ENCODE results near the gene ZWILCH. TPM values are rescaled to one million over a fixed set of nuclear protein-coding genes. Genes with fewer than 3 reads are reported as not detected.
"Not testable (repeated sequence)": the region's sequence is repeated elsewhere in the genome, so short reads cannot be mapped to it uniquely, and the experiment has no call there.

Gene ZWILCH
- total RNA-seq, 4 donors from 2014 or later = 2.0 to 6.0 (median 2.9) TPM

DNA sequence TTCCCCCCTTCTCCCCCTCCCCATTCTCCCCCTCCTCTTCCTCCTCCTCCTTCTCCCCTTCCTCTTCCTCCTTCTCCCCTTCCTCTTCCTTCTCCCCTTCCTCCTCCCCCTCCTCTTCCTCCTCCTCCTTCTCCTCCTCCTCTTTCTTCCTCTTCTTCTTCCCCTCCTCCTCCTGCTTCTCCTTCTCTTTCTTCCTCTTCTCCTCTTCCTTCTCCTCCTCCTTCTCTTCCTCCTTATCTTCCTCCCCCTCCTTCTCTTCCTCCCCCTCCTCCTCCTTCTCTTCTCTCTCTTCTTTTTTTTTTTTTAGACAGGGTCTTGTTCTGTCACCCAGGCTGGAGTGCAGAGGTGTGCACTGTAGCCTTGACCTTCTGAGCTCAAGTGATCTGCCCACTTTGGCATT lies 81.9 kb downstream of the ZWILCH start:
- ATAC-seq = no peak
- H3K36me3 ChIP-seq = no peaks in the 10 kb centered on the region
- H3K27ac ChIP-seq = no peak overlapping the region
- no peak overlapping the region for H3K4me3 ChIP-seq
- no peaks in the 10 kb centered on the region for H3K9me3 ChIP-seq
- peaks cover 27% of the 10 kb centered on the region for H3K27me3 ChIP-seq
- no peaks in the 10 kb centered on the region for H3K4me1 ChIP-seq
- no peak for TF ChIP-seq POLR2AphosphoS5 (IDR thresholded peaks at IDR 0.05)
- no peak for TF ChIP-seq POLR2A (IDR thresholded peaks at IDR 0.05)
- TF ChIP-seq EP300 (IDR thresholded peaks at IDR 0.05) = no peak
- TF ChIP-seq, protein P1, sequence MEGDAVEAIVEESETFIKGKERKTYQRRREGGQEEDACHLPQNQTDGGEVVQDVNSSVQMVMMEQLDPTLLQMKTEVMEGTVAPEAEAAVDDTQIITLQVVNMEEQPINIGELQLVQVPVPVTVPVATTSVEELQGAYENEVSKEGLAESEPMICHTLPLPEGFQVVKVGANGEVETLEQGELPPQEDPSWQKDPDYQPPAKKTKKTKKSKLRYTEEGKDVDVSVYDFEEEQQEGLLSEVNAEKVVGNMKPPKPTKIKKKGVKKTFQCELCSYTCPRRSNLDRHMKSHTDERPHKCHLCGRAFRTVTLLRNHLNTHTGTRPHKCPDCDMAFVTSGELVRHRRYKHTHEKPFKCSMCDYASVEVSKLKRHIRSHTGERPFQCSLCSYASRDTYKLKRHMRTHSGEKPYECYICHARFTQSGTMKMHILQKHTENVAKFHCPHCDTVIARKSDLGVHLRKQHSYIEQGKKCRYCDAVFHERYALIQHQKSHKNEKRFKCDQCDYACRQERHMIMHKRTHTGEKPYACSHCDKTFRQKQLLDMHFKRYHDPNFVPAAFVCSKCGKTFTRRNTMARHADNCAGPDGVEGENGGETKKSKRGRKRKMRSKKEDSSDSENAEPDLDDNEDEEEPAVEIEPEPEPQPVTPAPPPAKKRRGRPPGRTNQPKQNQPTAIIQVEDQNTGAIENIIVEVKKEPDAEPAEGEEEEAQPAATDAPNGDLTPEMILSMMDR (IDR thresholded peaks at IDR 0.05) = no peak

DNA sequence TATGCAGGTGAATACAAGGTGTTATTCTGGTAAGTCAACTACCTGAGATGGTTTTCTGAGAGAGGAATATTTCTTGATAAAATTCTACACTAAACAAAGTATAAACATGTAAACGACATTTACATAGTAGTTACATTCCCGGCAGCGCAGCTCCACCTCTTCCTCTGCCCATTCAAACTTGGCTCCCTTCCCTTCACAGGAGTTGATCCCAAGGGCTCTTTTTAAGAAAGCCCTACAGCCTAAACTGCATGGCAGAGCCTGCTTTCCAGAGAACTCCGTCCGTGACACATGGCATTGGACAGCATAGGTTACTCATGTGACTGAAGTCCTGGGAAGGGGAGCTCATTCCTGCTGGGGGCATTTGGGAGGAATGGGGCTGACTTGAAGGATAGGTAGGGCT lies 82.6 kb downstream of the ZWILCH start:
- Histone ChIP-seq H3K27me3 (peaks cover 27% of the 10 kb centered on the region), H3K27ac (no peak overlapping the region), H3K4me1 (no peaks in the 10 kb centered on the region), H3K4me3 (no peak overlapping the region), H3K36me3 (no peaks in the 10 kb centered on the region), H3K9me3 (no peaks in the 10 kb centered on the region)
- ATAC-seq = no peak
- TF ChIP-seq, protein P1 (IDR thresholded peaks at IDR 0.05) = no peak
- WGBS, 2 donors (ENCODE audit: low coverage in 1 of 2) = 46 to 50% methylated on average over 3 to 5 of the region's 5 CpGs

DNA sequence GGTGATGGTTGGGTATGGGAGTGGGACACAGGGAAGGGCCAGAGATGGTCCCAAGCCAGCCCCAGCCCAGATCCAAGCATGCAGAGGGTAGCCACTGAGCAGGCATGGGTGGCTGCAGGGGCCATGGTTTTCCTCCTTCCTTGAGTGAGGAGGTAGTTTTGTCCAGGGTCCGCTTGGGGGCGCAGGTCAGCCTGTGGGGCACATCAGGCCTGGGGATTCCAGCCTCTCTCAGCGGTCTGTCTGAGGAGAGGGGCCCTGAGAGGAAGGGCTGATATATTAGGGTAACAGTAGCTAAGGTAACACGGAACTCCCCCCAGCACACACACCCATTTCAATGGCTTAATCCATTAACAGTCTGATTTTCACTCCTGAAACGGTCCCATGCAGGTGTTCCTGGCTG lies 83.4 kb downstream of the ZWILCH start:
- no peaks in the 10 kb centered on the region for H3K9me3 ChIP-seq
- no peak for TF ChIP-seq POLR2A (IDR thresholded peaks at IDR 0.05)
- TF ChIP-seq, protein P1 (IDR thresholded peaks at IDR 0.05) = no peak
- no peak for TF ChIP-seq POLR2AphosphoS5 (IDR thresholded peaks at IDR 0.05)
- no peak for TF ChIP-seq EP300 (IDR thresholded peaks at IDR 0.05)
- H3K27ac ChIP-seq = no peak overlapping the region
- WGBS, 2 donors (ENCODE audit: low coverage in 1 of 2) = 39 to 83% methylated on average over 1 to 4 of the region's 5 CpGs
- H3K36me3 ChIP-seq = no peaks in the 10 kb centered on the region
- no peaks in the 10 kb centered on the region for H3K4me1 ChIP-seq
- no peak for ATAC-seq
- peaks cover 27% of the 10 kb centered on the region for H3K27me3 ChIP-seq
- no peak overlapping the region for H3K4me3 ChIP-seq

DNA sequence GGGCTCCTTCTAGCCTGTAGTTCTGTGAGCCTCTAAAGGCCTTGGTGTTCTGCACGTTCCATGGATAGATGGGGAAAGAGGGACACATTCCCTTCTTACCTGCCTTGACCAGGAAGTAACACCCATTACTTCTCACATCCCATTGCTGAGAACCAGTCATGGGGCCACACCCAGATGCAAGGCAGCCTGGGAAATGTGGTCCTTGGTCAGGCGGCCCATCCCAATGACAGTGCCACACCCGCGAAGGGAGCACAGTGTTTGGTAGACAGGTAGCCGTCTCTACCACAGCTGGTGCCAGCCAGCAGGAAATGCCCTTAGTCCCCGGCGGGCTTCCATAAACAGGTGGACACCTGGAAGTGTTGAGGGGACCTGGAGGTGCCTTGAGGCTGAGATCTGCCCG lies 83.8 kb downstream of the ZWILCH start:
- 100% methylated on average over 1 of the region's 8 CpGs; no CpG with 5 or more reads in 1 of the 2 donors for WGBS, 2 donors (ENCODE audit: low coverage in 1 of 2)
- Histone ChIP-seq H3K36me3 (no peaks in the 10 kb centered on the region), H3K27me3 (peaks cover 27% of the 10 kb centered on the region), H3K4me3 (no peak overlapping the region), H3K27ac (no peak overlapping the region), H3K9me3 (no peaks in the 10 kb centered on the region), H3K4me1 (no peaks in the 10 kb centered on the region)
- TF ChIP-seq, protein P1 (IDR thresholded peaks at IDR 0.05) = no peak
- TF ChIP-seq POLR2A (IDR thresholded peaks at IDR 0.05) = no peak
- no peak for TF ChIP-seq EP300 (IDR thresholded peaks at IDR 0.05)
- no peak for ATAC-seq

DNA sequence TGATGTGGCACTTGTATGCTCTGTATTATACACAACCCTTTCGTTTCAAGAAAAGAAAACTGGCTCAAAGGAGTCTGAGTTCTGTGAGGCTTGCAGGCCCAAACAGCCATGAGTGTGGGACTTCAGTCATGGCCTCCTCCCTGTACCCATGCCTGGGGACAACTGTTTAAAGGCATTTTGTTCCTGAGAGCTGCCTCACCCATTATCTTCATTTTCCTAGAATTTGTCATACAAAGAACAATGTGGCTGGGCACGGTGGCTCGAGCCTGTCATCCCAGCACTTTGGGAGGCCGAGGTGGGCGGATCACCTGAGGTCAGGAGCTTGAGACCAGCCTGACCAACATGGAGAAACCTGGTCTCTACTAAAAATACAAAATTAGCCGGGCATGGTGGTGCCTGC lies 84.3 kb downstream of the ZWILCH start:
- H3K36me3 ChIP-seq, H3K27ac ChIP-seq, H3K4me3 ChIP-seq, H3K4me1 ChIP-seq, H3K9me3 ChIP-seq, ATAC-seq: not testable (repeated sequence)
- H3K27me3 ChIP-seq = peaks cover 24% of the 10 kb centered on the region
- WGBS, 2 donors (ENCODE audit: low coverage in 1 of 2) = 84 to 88% methylated on average over 1 to 6 of the region's 6 CpGs

DNA sequence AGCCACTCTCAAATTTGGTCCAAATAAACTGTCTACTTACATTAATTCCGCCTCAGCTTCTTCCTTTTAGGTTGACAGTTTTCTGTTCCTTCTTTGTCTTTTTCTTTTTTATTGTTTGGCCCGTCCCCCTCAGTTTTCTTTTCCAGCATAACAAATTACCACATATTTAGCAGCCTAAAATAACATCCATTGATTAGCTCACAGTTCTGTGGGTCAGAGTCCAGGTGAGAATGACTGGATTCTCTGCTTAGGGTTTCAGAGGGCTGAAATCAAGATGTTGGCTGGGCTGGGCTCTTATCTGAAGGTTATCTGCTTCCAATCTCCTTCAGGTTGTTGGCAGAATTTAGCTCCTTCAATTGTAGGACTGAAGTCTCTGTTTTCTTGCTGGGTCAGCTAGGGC lies 85.3 kb downstream of the ZWILCH start:
- H3K27me3 ChIP-seq = peaks cover 21% of the 10 kb centered on the region
- H3K4me3 ChIP-seq = no peak overlapping the region
- no peak overlapping the region for H3K27ac ChIP-seq
- H3K9me3 ChIP-seq = no peaks in the 10 kb centered on the region
- H3K4me1 ChIP-seq = no peaks in the 10 kb centered on the region
- TF ChIP-seq, protein P1 (IDR thresholded peaks at IDR 0.05) = no peak
- TF ChIP-seq POLR2A (IDR thresholded peaks at IDR 0.05) = no peak
- TF ChIP-seq POLR2AphosphoS5 (IDR thresholded peaks at IDR 0.05) = no peak
- TF ChIP-seq EP300 (IDR thresholded peaks at IDR 0.05) = no peak
- WGBS, 2 donors (ENCODE audit: low coverage in 1 of 2) = 70 to 100% methylated on average over 1 to 2 of the region's 2 CpGs
- ATAC-seq = no peak
- no peaks in the 10 kb centered on the region for H3K36me3 ChIP-seq
